ENCODE data around the gene HMGA1.

Gene HMGA1

DNA sequence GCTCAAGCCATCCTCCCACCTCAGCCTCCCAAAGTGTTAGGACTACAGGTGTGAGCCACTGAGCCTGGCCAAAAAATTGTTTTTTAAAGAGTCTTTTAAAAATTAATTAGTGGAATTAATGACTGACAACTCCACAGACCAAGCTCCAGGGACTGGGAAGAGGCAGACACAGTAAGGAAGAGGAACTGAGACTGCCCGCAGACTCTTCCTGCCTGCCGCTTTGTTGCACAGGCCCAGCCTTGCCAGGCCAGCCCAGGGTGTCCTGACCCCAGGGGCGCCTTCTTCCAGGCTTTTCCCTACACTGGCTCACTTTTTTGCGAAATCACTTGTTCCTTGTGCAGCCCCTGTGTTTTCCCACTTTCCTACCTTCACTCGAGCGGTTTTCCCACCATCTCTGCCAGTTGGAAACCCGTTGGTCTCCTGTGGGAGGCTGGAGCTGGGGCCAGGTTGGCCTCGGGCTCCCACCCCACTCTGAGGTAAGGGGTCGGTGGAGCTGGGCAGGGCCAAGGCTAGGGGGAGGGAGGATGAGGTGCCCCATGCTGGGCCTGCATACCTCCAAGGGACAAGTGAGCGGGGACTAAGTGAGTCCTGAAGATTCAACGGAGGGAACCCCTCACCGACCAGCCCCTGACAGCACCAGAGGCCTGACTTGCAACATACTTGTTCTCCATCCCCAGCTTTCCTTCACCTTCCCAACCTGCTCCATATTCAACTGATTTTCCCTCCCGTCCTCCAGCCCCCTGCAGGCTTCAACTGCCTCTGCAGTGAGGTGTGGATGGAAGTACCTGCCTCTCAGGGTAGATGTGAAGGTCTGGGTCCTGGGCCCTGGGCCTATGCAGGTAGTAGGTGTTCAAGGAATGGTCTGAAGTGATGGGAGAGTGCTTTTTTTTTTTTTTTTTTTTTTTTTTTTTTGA, 35.6 kb downstream of the HMGA1 start:
- Histone ChIP-seq H3K4me1 (ENCODE audit: control insufficient read depth, insufficient read depth, low read length, unreplicated experiment) (no peaks in the 10 kb centered on the region), H3K79me2 (ENCODE audit: control insufficient read depth, insufficient read depth, low read length, unreplicated experiment) (no peaks in the 10 kb centered on the region), H3K27ac (ENCODE audit: low read depth, low read length) (no peak overlapping the region), H3K27me3 (ENCODE audit: insufficient read depth, low read length) (no peaks in the 10 kb centered on the region), H3K4me3 (ENCODE audit: low read depth, low read length) (no peak overlapping the region), H2AFZ (ENCODE audit: low read length, unreplicated experiment) (no peak overlapping the region), H3K36me3 (ENCODE audit: insufficient read depth, low read length) (no peaks in the 10 kb centered on the region)

DNA sequence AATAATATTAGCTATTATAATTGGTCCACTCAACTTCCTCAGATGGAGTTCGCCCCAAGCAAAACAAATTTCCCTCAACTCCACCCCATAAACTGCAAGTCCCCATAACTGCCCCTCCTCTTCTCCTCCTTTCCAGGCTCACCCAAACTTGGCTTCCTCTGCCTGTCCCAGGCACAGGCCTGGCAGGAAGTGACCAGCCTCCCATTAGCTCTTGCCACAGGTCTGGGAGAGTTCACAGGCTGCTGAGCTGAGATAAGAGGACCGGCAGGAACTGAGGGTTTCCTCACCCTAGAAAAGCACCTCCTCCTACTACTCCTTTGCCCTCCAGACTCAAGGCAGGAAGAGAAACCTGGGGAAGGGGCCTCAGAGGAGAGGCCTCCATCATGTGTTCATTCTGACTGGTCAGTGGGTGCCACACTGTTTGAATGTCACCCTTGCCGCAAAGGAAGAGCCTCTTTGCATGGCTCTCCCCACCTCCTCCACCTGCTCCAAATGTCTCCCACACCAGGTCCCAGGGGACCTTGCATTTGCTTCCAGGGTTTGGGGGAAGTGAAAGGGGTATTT, 36.7 kb downstream of the HMGA1 start:
- no peaks in the 10 kb centered on the region for H3K4me1 ChIP-seq (ENCODE audit: control insufficient read depth, insufficient read depth, low read length, unreplicated experiment)
- no peak overlapping the region for H3K27ac ChIP-seq (ENCODE audit: low read depth, low read length)
- H2AFZ ChIP-seq (ENCODE audit: low read length, unreplicated experiment) = no peak overlapping the region
- no peaks in the 10 kb centered on the region; the same call in 1 of the 2 replicates for H3K36me3 ChIP-seq (ENCODE audit: insufficient read depth, low read length)
- H3K4me3 ChIP-seq (ENCODE audit: low read depth, low read length) = no peak overlapping the region
- H3K79me2 ChIP-seq (ENCODE audit: control insufficient read depth, insufficient read depth, low read length, unreplicated experiment) = no peaks in the 10 kb centered on the region
- no peaks in the 10 kb centered on the region for H3K27me3 ChIP-seq (ENCODE audit: insufficient read depth, low read length)

DNA sequence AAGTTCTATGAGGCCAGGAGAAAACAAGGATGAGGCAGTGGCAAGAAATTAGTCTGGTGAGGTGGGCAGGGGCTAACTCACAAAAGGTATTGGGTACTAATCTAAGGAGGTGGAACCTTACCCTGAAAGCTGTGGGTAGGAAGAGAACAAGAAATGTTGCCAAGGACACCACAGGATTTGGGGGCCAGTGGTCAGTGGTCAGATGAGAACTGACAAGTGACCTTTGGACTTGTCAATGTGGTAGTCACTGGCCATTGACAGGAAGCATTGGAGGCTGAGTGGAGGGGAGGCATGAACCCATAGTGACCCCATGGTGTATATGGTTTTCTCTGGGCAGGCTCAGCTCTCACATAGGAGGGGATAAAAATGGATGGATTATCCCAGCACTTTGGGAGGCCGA, 37.5 kb downstream of the HMGA1 start:
- Histone ChIP-seq H2AFZ (ENCODE audit: low read length, unreplicated experiment) (no peak overlapping the region), H3K27me3 (ENCODE audit: insufficient read depth, low read length) (no peaks in the 10 kb centered on the region), H3K4me1 (ENCODE audit: control insufficient read depth, insufficient read depth, low read length, unreplicated experiment) (no peaks in the 10 kb centered on the region), H3K4me3 (ENCODE audit: low read depth, low read length) (no peak overlapping the region), H3K79me2 (ENCODE audit: control insufficient read depth, insufficient read depth, low read length, unreplicated experiment) (no peaks in the 10 kb centered on the region), H3K27ac (ENCODE audit: low read depth, low read length) (no peak overlapping the region), H3K36me3 (ENCODE audit: insufficient read depth, low read length) (peaks cover 1% of the 10 kb centered on the region; the same call in 1 of the 2 replicates)

DNA sequence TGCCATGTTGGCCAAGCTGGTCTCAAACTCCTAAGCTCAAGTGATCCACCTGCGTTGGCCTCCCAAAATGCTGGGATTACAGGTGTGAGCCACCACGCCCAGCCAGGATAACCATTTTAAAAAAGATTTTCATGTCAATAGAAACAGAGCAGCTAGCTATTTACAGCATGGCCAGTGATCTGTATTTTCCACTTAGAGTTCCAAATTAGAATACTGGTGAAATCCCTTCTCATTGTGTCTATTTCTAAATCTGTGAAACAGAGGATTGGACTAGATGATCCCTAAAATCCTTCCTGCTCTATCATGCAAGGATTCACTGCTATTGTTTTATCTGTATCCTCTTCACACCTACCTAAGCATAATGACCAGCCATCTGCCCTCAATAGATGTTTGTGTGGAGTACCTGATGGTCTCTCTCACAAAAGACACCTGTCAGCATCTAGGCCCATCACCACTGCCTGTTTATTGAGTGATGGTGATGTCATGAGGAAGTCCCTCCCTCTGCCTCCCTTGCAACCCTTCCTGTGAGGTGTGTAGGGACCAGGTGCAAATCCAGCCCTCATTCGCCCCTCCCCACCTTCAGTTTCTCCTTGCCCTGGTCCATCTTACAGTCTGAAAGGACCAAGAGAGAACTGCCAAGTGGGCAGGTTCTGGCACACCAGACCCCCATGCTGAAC, 38.6 kb downstream of the HMGA1 start:
- H3K4me3 ChIP-seq (ENCODE audit: low read depth, low read length) = no peak overlapping the region
- peaks cover 4% of the 10 kb centered on the region; the same call in 1 of the 2 replicates for H3K36me3 ChIP-seq (ENCODE audit: insufficient read depth, low read length)
- H3K27me3 ChIP-seq (ENCODE audit: insufficient read depth, low read length) = no peaks in the 10 kb centered on the region
- H3K27ac ChIP-seq (ENCODE audit: low read depth, low read length) = no peak overlapping the region
- H3K4me1 ChIP-seq (ENCODE audit: control insufficient read depth, insufficient read depth, low read length, unreplicated experiment) = no peaks in the 10 kb centered on the region
- no peak overlapping the region for H2AFZ ChIP-seq (ENCODE audit: low read length, unreplicated experiment)
- H3K79me2 ChIP-seq (ENCODE audit: control insufficient read depth, insufficient read depth, low read length, unreplicated experiment) = no peaks in the 10 kb centered on the region

DNA sequence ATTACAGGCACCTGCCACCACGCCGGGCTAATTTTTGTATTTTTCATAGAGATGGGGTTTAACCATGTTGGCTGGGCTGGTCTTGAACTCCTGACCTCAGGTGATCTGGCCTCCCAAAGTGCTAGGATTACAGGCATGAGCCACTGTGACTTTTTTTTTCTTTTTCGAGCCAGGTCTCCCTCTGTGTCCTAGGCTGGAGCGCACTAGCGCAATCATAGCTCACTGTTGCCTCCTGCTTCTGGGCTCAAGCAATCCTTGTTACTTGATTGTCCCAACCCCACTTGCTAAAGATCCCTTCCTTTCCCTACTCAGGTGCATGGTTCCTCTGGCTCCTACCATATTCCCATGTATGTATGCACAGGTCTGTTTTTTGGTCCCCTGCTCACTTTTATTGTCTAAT, 39.5 kb downstream of the HMGA1 start:
- Histone ChIP-seq H3K27ac (ENCODE audit: low read depth, low read length) (no peak overlapping the region), H3K79me2 (ENCODE audit: control insufficient read depth, insufficient read depth, low read length, unreplicated experiment) (no peaks in the 10 kb centered on the region), H2AFZ (ENCODE audit: low read length, unreplicated experiment) (no peak overlapping the region), H3K27me3 (ENCODE audit: insufficient read depth, low read length) (no peaks in the 10 kb centered on the region), H3K4me3 (ENCODE audit: low read depth, low read length) (no peak overlapping the region), H3K4me1 (ENCODE audit: control insufficient read depth, insufficient read depth, low read length, unreplicated experiment) (no peaks in the 10 kb centered on the region), H3K36me3 (ENCODE audit: insufficient read depth, low read length) (peaks cover 4% of the 10 kb centered on the region; the same call in 1 of the 2 replicates)

DNA sequence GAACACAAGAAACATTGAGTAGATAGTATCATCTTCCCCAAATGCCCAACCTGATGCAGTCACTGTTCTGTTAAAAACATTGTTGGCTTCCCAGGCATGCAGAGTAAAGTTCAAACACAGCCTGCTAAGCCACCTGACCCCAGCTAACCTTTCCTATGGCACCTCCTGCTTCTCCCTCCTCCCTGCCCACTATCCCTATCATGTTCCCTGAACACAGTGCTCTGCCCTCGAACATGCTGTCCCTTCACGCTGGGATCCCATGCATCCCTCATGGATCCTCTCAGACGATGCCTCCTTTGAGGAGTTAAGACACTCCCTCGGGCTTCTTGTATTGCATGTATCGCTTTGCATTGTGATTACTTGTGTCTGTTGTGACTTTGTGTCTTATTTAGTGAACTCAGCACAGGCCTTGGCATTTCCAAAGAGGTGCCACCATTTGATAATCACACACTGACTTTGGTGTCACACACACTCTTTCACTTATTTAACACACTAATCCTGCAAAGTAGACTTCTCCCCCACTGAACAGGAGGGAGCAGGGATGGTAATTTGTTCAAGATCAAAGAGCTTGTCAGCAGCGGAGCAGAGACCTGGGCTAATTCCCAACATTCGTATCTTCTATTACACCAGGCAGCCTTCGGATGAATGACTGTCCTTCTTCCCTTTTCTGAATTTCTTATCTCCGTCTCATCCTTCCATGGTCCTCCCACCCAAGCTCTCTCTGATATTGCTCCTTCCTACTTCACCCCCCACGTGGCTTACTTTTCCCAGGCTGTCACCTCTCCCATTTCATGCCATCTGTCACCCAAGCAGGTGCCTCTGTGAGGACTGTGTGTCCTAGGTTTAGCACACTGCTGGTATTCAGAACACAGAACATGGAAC, 40.4 kb downstream of the HMGA1 start:
- no peak overlapping the region for H2AFZ ChIP-seq (ENCODE audit: low read length, unreplicated experiment)
- no peak overlapping the region for H3K27ac ChIP-seq (ENCODE audit: low read depth, low read length)
- no peaks in the 10 kb centered on the region for H3K27me3 ChIP-seq (ENCODE audit: insufficient read depth, low read length)
- no peaks in the 10 kb centered on the region for H3K79me2 ChIP-seq (ENCODE audit: control insufficient read depth, insufficient read depth, low read length, unreplicated experiment)
- H3K36me3 ChIP-seq (ENCODE audit: insufficient read depth, low read length) = peaks cover 4% of the 10 kb centered on the region; the same call in 1 of the 2 replicates
- H3K4me3 ChIP-seq (ENCODE audit: low read depth, low read length) = no peak overlapping the region
- H3K4me1 ChIP-seq (ENCODE audit: control insufficient read depth, insufficient read depth, low read length, unreplicated experiment) = no peaks in the 10 kb centered on the region

DNA sequence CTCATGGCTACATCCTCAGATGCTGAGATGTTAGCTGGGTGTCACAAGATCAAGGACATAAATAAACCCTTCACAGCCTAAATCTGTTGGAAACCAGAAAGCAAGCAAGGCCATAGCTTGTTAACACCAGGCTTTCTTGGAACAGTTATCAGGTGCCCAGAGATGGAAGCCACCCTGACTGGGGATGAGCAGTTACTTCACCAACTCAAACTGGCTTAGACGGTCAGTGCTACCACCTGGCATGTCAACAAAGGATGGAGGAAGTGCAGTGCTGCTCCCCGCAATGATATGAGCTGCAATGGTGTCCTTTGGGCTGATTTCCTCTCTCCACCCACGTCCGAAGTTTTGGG, 41.1 kb downstream of the HMGA1 start:
- H3K4me1 ChIP-seq (ENCODE audit: control insufficient read depth, insufficient read depth, low read length, unreplicated experiment) = no peaks in the 10 kb centered on the region
- no peak overlapping the region for H2AFZ ChIP-seq (ENCODE audit: low read length, unreplicated experiment)
- H3K27ac ChIP-seq (ENCODE audit: low read depth, low read length) = no peak overlapping the region
- H3K36me3 ChIP-seq (ENCODE audit: insufficient read depth, low read length) = peaks cover 4% of the 10 kb centered on the region; the same call in 1 of the 2 replicates
- no peaks in the 10 kb centered on the region for H3K27me3 ChIP-seq (ENCODE audit: insufficient read depth, low read length)
- no peaks in the 10 kb centered on the region for H3K79me2 ChIP-seq (ENCODE audit: control insufficient read depth, insufficient read depth, low read length, unreplicated experiment)
- no peak overlapping the region for H3K4me3 ChIP-seq (ENCODE audit: low read depth, low read length)

DNA sequence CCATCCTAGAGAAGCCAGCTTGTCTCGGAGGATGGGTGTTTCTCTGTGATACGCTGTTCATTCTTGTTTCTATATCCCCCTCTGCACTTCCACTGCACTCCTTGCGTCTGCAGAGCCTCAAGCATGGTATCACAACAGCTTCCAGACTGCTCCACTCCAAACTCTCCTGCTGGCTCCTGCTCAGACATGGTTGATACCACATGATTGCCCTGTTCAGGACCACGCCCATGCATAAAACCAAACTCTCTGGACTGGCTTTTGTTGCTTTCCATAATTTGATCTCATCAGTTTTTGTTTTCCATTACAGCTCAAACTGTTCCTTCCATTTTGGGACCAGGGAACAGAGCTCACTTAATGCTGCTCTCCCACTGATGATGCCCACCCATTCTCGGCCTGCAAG, 42.2 kb downstream of the HMGA1 start:
- Histone ChIP-seq H3K79me2 (ENCODE audit: control insufficient read depth, insufficient read depth, low read length, unreplicated experiment) (no peaks in the 10 kb centered on the region), H3K36me3 (ENCODE audit: insufficient read depth, low read length) (peaks cover 4% of the 10 kb centered on the region; the same call in 1 of the 2 replicates), H2AFZ (ENCODE audit: low read length, unreplicated experiment) (no peak overlapping the region), H3K4me1 (ENCODE audit: control insufficient read depth, insufficient read depth, low read length, unreplicated experiment) (no peaks in the 10 kb centered on the region), H3K27ac (ENCODE audit: low read depth, low read length) (no peak overlapping the region), H3K4me3 (ENCODE audit: low read depth, low read length) (no peak overlapping the region), H3K27me3 (ENCODE audit: insufficient read depth, low read length) (no peaks in the 10 kb centered on the region)

DNA sequence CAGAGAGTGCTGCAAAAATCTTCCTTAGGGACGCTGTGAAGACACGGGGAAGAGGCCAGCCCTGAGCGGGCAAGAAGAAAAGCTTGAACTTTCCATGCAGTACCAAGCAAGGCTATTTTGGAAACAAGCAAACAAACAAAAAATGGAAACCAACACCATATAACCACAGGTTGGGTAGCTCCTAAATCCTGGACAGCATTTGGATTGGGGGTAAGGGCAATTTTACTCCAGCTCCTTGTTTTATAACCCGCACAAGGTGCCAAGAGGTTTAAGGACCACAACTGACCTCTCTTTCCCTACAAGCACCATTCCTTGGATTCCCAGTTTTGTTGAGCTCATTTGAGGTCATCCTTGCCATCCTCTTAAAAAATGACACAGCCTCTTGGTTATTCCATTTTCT, 43.5 kb downstream of the HMGA1 start:
- Histone ChIP-seq H3K27me3 (ENCODE audit: insufficient read depth, low read length) (no peaks in the 10 kb centered on the region), H3K4me3 (ENCODE audit: low read depth, low read length) (no peak overlapping the region), H3K79me2 (ENCODE audit: control insufficient read depth, insufficient read depth, low read length, unreplicated experiment) (no peaks in the 10 kb centered on the region), H3K27ac (ENCODE audit: low read depth, low read length) (no peak overlapping the region), H3K4me1 (ENCODE audit: control insufficient read depth, insufficient read depth, low read length, unreplicated experiment) (peaks cover 11% of the 10 kb centered on the region), H3K36me3 (ENCODE audit: insufficient read depth, low read length) (peaks cover 4% of the 10 kb centered on the region; the same call in 1 of the 2 replicates), H2AFZ (ENCODE audit: low read length, unreplicated experiment) (no peak overlapping the region)

DNA sequence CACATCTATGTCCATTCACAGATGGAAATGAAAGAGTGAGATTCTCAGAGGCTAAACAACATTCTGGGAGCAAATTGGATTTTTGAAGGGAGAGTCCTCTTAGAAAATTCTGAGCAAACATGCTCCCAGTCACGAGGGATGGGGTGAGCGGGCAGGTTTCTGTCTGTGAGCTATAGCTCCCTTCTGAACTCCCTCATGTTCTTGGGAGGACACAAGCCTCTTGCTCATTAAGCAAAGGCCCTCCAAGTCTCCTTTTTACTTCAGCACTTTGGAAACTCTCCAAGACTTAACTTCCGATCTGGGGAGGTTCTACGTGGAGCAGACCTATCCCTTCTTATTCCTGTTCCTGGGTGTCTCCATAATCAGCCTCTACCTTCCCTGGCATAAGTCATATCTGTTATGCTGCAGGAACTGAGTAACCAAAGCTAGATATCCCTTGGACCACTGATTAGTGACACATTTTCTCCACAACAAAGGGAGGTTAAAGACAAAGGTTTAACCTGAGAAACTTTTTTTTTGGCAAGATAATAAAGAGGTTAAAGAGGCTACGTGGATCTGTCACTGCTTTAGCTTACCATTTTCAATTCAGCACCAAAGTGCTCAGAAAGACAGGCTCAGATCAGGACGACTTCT, 45.1 kb downstream of the HMGA1 start:
- H3K36me3 ChIP-seq (ENCODE audit: insufficient read depth, low read length) = peaks cover 4% of the 10 kb centered on the region; the same call in 1 of the 2 replicates
- no peaks in the 10 kb centered on the region for H3K79me2 ChIP-seq (ENCODE audit: control insufficient read depth, insufficient read depth, low read length, unreplicated experiment)
- H3K4me3 ChIP-seq (ENCODE audit: low read depth, low read length) = no peak overlapping the region
- H3K27ac ChIP-seq (ENCODE audit: low read depth, low read length) = no peak overlapping the region
- H2AFZ ChIP-seq (ENCODE audit: low read length, unreplicated experiment) = no peak overlapping the region
- peaks cover 16% of the 10 kb centered on the region for H3K4me1 ChIP-seq (ENCODE audit: control insufficient read depth, insufficient read depth, low read length, unreplicated experiment)
- no peaks in the 10 kb centered on the region for H3K27me3 ChIP-seq (ENCODE audit: insufficient read depth, low read length)

Measured in ACC112 (cell line).